Keratinocyte (primary cell): ENCODE data around the gene LRRTM3. TPM values are rescaled to one million over a fixed set of nuclear protein-coding genes. Genes with fewer than 3 reads are reported as not detected.

Experiments
- DNase-seq: peaks from one replicate; pipeline ENCODE4 v3.0.0-alpha.2; 2011; ENCODE audit warnings: low read depth, missing footprints, low spot score
- FAIRE-seq: peaks from 2 replicates; lab custom pipeline; 2011; peaks lifted over from hg19 to GRCh38; lab: Jason Lieb, UNC
- H2AFZ ChIP-seq: 2 replicates; pipeline ENCODE4 v1.6.0; 2012; ENCODE audit warnings: low read length, control low read depth, inconsistent platforms; ENCODE audit not compliant: control insufficient read depth
- H3K27ac ChIP-seq: 2 replicates; pipeline ENCODE4 v1.5.1; 2011; ENCODE audit warnings: low read length; ENCODE audit not compliant: control insufficient read depth, insufficient read depth
- H3K27me3 ChIP-seq: 3 replicates; pipeline ENCODE4 v1.6.0; 2011; ENCODE audit warnings: low read length; ENCODE audit not compliant: control insufficient read depth, insufficient read depth; ENCODE audit errors: extremely low read depth
- H3K36me3 ChIP-seq, 2 experiments: 2 replicates in 1 of 2; 3 replicates in 1 of 2; pipeline ENCODE4 v1.5.1; 2011; ENCODE audit warnings: low read length in 2 of 2, mild to moderate bottlenecking in 1 of 2; ENCODE audit not compliant: control insufficient read depth in 2 of 2, insufficient read depth in 2 of 2; ENCODE audit errors: extremely low read depth in 1 of 2
- H3K4me1 ChIP-seq: 3 replicates; pipeline ENCODE4 v1.5.1; 2011; ENCODE audit warnings: low read length; ENCODE audit not compliant: control insufficient read depth, insufficient read depth; ENCODE audit errors: extremely low read depth
- H3K4me2 ChIP-seq: 3 replicates; pipeline ENCODE4 v1.6.0; 2011; ENCODE audit warnings: low read depth, low read length; ENCODE audit not compliant: control insufficient read depth, insufficient read depth; ENCODE audit errors: extremely low read depth
- H3K4me3 ChIP-seq, 3 experiments: fragments of 200-600 bp in 1 of 3; sonication (generic) in 1 of 3; 2 replicates in 2 of 3; 3 replicates in 1 of 3; pipeline ENCODE4 v1.5.1; 2011 to 2016; ENCODE audit warnings: low read length in 3 of 3, mild to moderate bottlenecking in 3 of 3, control low read depth in 2 of 3, inconsistent platforms in 1 of 3, low read depth in 1 of 3, mixed read lengths in 1 of 3, mixed run types in 1 of 3, moderate library complexity in 1 of 3; ENCODE audit not compliant: control insufficient read depth in 2 of 3, insufficient read depth in 2 of 3; ENCODE audit errors: extremely low read depth in 1 of 3
- H3K79me2 ChIP-seq: 2 replicates; pipeline ENCODE4 v1.6.0; 2012; ENCODE audit warnings: low read length; ENCODE audit not compliant: control insufficient read depth, insufficient read depth
- H3K9ac ChIP-seq: 3 replicates; pipeline ENCODE4 v1.6.0; 2011; ENCODE audit warnings: low read length; ENCODE audit not compliant: control insufficient read depth, insufficient read depth; ENCODE audit errors: extremely low read depth
- H3K9me1 ChIP-seq: 3 replicates; pipeline ENCODE4 v1.6.0; 2011; ENCODE audit warnings: low read length; ENCODE audit not compliant: control insufficient read depth, insufficient read depth; ENCODE audit errors: extremely low read depth
- H3K9me3 ChIP-seq: 2 replicates; pipeline ENCODE4 v1.5.1; 2012; ENCODE audit warnings: low read depth, low read length; ENCODE audit not compliant: control insufficient read depth
- H4K20me1 ChIP-seq: 3 replicates; pipeline ENCODE4 v1.6.0; 2011; ENCODE audit warnings: low read length; ENCODE audit not compliant: control insufficient read depth, insufficient read depth; ENCODE audit errors: extremely low read depth
- EZH2 ChIP-seq: IDR thresholded peaks from one replicate; pipeline ENCODE4 v1.6.1; 2012; ENCODE audit warnings: inconsistent platforms, mild to moderate bottlenecking, low read length, moderate library complexity
- dilution Hi-C: fragments of 300-500 bp; cut with MboI; formaldehyde crosslinking; loops from one replicate; pipeline ENCODE4 v1.7.0; 2020; ENCODE audit warnings: low sequenced_read_pairs; ENCODE audit not compliant: extremely low pct_ligation_motif_present
- polyA plus RNA-seq, 5 experiments: library from polyadenylated mRNA; depleted of rRNA in 3 of 5; stranded (reverse) in 3 of 5; stranded (forward) in 1 of 5; unstranded in 1 of 5; fragments of >200 nt; gene quantifications; 1 replicate in 1 of 5; 2 replicates in 3 of 5; 3 replicates in 1 of 5; pipeline versions ENCODE4 v1.2.1 to v1.2.3, GENCODE V29; 2011 to 2012; ENCODE audit warnings: missing spikeins in 2 of 5, low read depth in 1 of 5, low replicate concordance in 1 of 5
- TF ChIP-seq, protein P1 (sequence below), 3 experiments: IDR thresholded peaks in 1 of 3; conservative IDR thresholded peaks in 1 of 3; optimal IDR thresholded peaks in 1 of 3; 2 replicates in 2 of 3; 3 replicates in 1 of 3; pipeline versions ENCODE3 to v1.5.1; 2011; ENCODE audit warnings: low read length in 3 of 3, mild to moderate bottlenecking in 3 of 3, moderate library complexity in 2 of 3, control low read depth in 1 of 3, inconsistent platforms in 1 of 3; ENCODE audit not compliant: insufficient read depth in 2 of 3; ENCODE audit errors: extremely low read depth in 1 of 3

Gene LRRTM3
- polyA plus RNA-seq, 1 donor (not counting 4 experiments of a cell fraction or from before 2014, with no cell fraction given) = not detected

DNA sequence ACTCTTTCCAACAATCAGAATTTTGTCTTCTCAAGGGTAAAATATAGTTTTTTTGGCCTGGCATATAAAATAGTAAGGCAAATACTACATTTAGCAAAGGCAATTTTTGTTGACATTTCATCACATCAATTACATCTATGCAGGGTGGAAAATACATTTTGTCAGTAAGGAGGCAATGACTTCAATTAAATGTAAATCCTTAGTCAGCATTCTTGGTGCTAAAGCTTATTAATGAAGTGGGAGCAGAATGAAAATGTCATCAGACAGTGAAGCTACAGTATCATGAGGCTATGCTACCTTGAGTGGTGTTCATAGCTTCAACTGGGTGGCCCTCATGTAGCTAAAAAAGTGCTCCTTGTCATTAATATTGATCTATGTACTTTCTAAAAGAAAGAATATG, 8.9 kb downstream of the LRRTM3 start:
- no peaks in the 10 kb centered on the region for H3K9me1 ChIP-seq
- no peak overlapping the region for H3K4me3 ChIP-seq
- no peak overlapping the region for H3K9ac ChIP-seq
- H3K4me2 ChIP-seq = no peak overlapping the region
- no peaks in the 10 kb centered on the region for H3K4me1 ChIP-seq
- dilution Hi-C loops = no loop called here
- no peaks in the 10 kb centered on the region for H4K20me1 ChIP-seq
- H3K27ac ChIP-seq = no peak overlapping the region
- H3K9me3 ChIP-seq = no peaks in the 10 kb centered on the region
- no peaks in the 10 kb centered on the region for H3K36me3 ChIP-seq
- H2AFZ ChIP-seq = no peak overlapping the region
- H3K79me2 ChIP-seq = no peaks in the 10 kb centered on the region
- DNase-seq = no peak
- TF ChIP-seq, protein P1, sequence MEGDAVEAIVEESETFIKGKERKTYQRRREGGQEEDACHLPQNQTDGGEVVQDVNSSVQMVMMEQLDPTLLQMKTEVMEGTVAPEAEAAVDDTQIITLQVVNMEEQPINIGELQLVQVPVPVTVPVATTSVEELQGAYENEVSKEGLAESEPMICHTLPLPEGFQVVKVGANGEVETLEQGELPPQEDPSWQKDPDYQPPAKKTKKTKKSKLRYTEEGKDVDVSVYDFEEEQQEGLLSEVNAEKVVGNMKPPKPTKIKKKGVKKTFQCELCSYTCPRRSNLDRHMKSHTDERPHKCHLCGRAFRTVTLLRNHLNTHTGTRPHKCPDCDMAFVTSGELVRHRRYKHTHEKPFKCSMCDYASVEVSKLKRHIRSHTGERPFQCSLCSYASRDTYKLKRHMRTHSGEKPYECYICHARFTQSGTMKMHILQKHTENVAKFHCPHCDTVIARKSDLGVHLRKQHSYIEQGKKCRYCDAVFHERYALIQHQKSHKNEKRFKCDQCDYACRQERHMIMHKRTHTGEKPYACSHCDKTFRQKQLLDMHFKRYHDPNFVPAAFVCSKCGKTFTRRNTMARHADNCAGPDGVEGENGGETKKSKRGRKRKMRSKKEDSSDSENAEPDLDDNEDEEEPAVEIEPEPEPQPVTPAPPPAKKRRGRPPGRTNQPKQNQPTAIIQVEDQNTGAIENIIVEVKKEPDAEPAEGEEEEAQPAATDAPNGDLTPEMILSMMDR (optimal IDR thresholded peaks at IDR 0.05 in 1 of 3, IDR thresholded peaks at IDR 0.05 in 1 of 3, conservative IDR thresholded peaks at IDR 0.05 in 1 of 3; ENCODE audit: extremely low read depth in 1 of 3, insufficient read depth in 2 of 3, low read length in 3 of 3) = no peak
- TF ChIP-seq EZH2 = no peak
- no peaks in the 10 kb centered on the region for H3K27me3 ChIP-seq
- FAIRE-seq = no peak

DNA sequence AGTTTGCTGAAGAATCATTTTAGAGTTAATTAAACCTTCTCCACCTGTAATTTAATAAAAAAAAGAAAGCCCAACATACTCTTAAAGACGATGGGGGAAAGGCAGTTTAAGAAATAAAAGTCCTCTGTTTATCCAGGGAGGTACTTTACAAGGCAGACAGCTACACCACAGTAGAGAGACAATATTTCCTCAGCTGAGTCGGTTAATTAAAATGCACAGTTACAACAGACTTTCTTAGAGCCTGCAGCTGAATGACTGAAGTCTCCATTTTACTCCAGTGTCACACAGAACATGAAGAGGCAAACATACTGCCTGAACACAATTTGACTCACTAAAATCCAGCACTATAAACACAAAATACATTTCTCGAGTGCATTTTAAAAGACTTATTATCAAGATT, 15.1 kb downstream of the LRRTM3 start:
- no peaks in the 10 kb centered on the region for H3K9me1 ChIP-seq
- H3K4me3 ChIP-seq = no peak overlapping the region
- DNase-seq (no peak), FAIRE-seq (no peak)
- H4K20me1 ChIP-seq = no peaks in the 10 kb centered on the region
- H3K36me3 ChIP-seq = no peaks in the 10 kb centered on the region
- H3K4me1 ChIP-seq = no peaks in the 10 kb centered on the region
- H3K27me3 ChIP-seq = no peaks in the 10 kb centered on the region
- no peak for TF ChIP-seq EZH2
- TF ChIP-seq, protein P1 (optimal IDR thresholded peaks at IDR 0.05 in 1 of 3, IDR thresholded peaks at IDR 0.05 in 1 of 3, conservative IDR thresholded peaks at IDR 0.05 in 1 of 3; ENCODE audit: extremely low read depth in 1 of 3, insufficient read depth in 2 of 3, low read length in 3 of 3) = no peak
- H2AFZ ChIP-seq = no peak overlapping the region
- no peaks in the 10 kb centered on the region for H3K79me2 ChIP-seq
- no peak overlapping the region for H3K4me2 ChIP-seq
- no peaks in the 10 kb centered on the region for H3K9me3 ChIP-seq
- no peak overlapping the region for H3K9ac ChIP-seq
- no peak overlapping the region for H3K27ac ChIP-seq
- dilution Hi-C loops = no loop called here
